A673 (cell line): ENCODE measurements around the gene EBLN1. TPM values are rescaled to one million over a fixed set of nuclear protein-coding genes. Genes with fewer than 3 reads are reported as not detected.

Source experiments
- Bru-seq: library from RNA; stranded (reverse); fragments of 400-500 nt; gene quantifications from one replicate; lab custom pipeline; 2021; lab: Mats Ljungman, UMichigan
- BruChase-seq, 2 experiments: library from RNA; stranded (reverse); fragments of 400-500 nt; gene quantifications; one replicate each; lab custom pipeline; 2021; lab: Mats Ljungman, UMichigan
- BruUV-seq: library from RNA; stranded (reverse); fragments of 400-500 nt; replicated peaks from 2 replicates; lab custom pipeline; 2021; lab: Mats Ljungman, UMichigan
- CTCF ChIA-PET: fragments of 300-600 bp; sonication (Branson Sonifier 250); formaldehyde crosslinking; loops from one replicate; lab custom pipeline; 2022; ENCODE audit warnings: antibody characterized with exemption; lab: Charles Lee
- POLR2A ChIA-PET: fragments of 300-600 bp; sonication (Branson Sonifier 250); formaldehyde crosslinking; loops from one replicate; lab custom pipeline; 2022; ENCODE audit warnings: antibody characterized with exemption; ENCODE audit not compliant: low non-redundant PET; lab: Charles Lee
- DNase-seq: peaks from one replicate; pipeline ENCODE4 v3.0.0-alpha.2; 2015; ENCODE audit warnings: low spot score
- H3K27ac ChIP-seq: fragments of 200-600 bp; sonication (generic); 2 replicates; pipeline ENCODE4 v1.5.1; 2016; ENCODE audit warnings: mixed run types, low read depth, mild to moderate bottlenecking, mixed read lengths, antibody characterized with exemption, low read length; ENCODE audit not compliant: poor library complexity, severe bottlenecking
- H3K27me3 ChIP-seq: fragments of 200-600 bp; sonication (generic); replicated peaks from 2 replicates; pipeline ENCODE4 v1.6.1; 2017; ENCODE audit warnings: mixed run types, low read depth, mild to moderate bottlenecking, mixed read lengths, antibody characterized with exemption, low read length; ENCODE audit not compliant: insufficient read depth, poor library complexity
- H3K36me3 ChIP-seq: fragments of 200-600 bp; sonication (generic); 2 replicates; pipeline ENCODE4 v1.6.1; 2016; ENCODE audit warnings: mixed run types, mild to moderate bottlenecking, mixed read lengths, antibody characterized with exemption, low read length; ENCODE audit not compliant: insufficient read depth, poor library complexity, severe bottlenecking
- H3K4me1 ChIP-seq: fragments of 200-600 bp; sonication (generic); 2 replicates; pipeline ENCODE4 v1.6.1; 2017; ENCODE audit warnings: mixed run types, mild to moderate bottlenecking, mixed read lengths, antibody characterized with exemption, low read length; ENCODE audit not compliant: insufficient read depth, poor library complexity, severe bottlenecking
- H3K4me3 ChIP-seq: fragments of 200-600 bp; sonication (generic); 2 replicates; pipeline ENCODE4 v1.5.1; 2016; ENCODE audit warnings: low read depth, mixed run types, mild to moderate bottlenecking, mixed read lengths, low read length; ENCODE audit not compliant: poor library complexity, severe bottlenecking
- H3K9me3 ChIP-seq: fragments of 200-600 bp; sonication (generic); 2 replicates; pipeline ENCODE4 v1.6.1; 2016; ENCODE audit warnings: mixed run types, low read depth, mild to moderate bottlenecking, mixed read lengths, antibody characterized with exemption, low read length; ENCODE audit not compliant: poor library complexity, severe bottlenecking
- EZH2 ChIP-seq: fragments of 200-600 bp; sonication (generic); IDR thresholded peaks from 2 replicates; pipeline ENCODE4 v1.6.1; 2017; ENCODE audit warnings: borderline replicate concordance, low read depth, mild to moderate bottlenecking, mixed read lengths, antibody characterized with exemption, low read length; ENCODE audit not compliant: poor library complexity, severe bottlenecking
- intact Hi-C: fragments of 100-400 bp; cut with micrococcal nuclease; formaldehyde crosslinking; loops from one replicate; pipeline ENCODE4 v1.10.0; 2022; ENCODE audit not compliant: unreplicated experiment
- long read RNA-seq: library from polyadenylated mRNA; stranded (forward); transcript quantifications from one replicate; pipeline ENCODE4 v2.0.0, GENCODE V29; 2022
- total RNA-seq: library from RNA; stranded (reverse); gene quantifications from 2 replicates; pipeline ENCODE4 v1.2.3, GENCODE V29; 2021
- TF ChIP-seq, protein P1 (sequence below): fragments of 300-800, 200-600 bp; sonication (generic); conservative IDR thresholded peaks from 2 replicates; pipeline ENCODE4 v1.5.1; 2017; ENCODE audit warnings: low read depth, mild to moderate bottlenecking, antibody characterized with exemption, low read length, moderate library complexity, mixed read lengths

The EBLN1 gene
- total RNA-seq, result not detected in 2 replicates
- not detected for Bru-seq, nascent RNA
- BruChase-seq, experiment 1, labeled RNA remaining after a 2-hour chase, result percentile 23 among the genes with signal in this experiment
- BruChase-seq, experiment 2, labeled RNA remaining after a 6-hour chase, result not detected
- long read RNA-seq, result 0 reads

DNA sequence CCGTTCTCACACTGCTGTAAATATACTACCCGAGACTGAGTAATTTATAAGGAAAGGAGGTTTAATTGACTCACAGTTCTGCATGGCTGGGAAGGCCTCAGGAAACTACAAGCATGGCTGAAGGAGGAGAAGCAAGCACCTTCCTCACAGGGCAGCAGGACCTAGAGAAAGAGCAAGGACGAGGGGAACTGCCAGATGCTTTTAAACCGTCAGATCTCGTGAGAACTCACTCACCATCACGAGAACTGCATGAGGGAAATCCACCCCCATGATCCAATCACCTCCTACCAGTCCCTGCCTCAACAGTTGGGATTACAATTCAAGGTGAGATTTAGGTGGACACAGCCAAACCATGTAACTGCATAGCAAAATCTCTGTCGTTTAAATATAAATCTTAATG lies at the start of gene EBLN1:
Gene EBLN1, minus strand, starts transcription at position 174 of the 400 bp plus-strand sequence. CDS start 8,032 bp downstream, outside the sequence.
- intact Hi-C loops, result no loop called here
- ChIA-PET POLR2A (no interaction called here), CTCF (no interaction called here)
- Histone ChIP-seq H3K36me3 (no peaks in the 10 kb centered on the region), H3K9me3 (no peaks in the 10 kb centered on the region), H3K4me3 (no peak within 1 kb of the TSS), H3K27me3 (no peaks in the 10 kb centered on the region), H3K4me1 (no peaks in the 10 kb centered on the region), H3K27ac (no peak within 1 kb of the TSS)
- BruUV-seq, result no TSS peak
- TF ChIP-seq, protein P1, sequence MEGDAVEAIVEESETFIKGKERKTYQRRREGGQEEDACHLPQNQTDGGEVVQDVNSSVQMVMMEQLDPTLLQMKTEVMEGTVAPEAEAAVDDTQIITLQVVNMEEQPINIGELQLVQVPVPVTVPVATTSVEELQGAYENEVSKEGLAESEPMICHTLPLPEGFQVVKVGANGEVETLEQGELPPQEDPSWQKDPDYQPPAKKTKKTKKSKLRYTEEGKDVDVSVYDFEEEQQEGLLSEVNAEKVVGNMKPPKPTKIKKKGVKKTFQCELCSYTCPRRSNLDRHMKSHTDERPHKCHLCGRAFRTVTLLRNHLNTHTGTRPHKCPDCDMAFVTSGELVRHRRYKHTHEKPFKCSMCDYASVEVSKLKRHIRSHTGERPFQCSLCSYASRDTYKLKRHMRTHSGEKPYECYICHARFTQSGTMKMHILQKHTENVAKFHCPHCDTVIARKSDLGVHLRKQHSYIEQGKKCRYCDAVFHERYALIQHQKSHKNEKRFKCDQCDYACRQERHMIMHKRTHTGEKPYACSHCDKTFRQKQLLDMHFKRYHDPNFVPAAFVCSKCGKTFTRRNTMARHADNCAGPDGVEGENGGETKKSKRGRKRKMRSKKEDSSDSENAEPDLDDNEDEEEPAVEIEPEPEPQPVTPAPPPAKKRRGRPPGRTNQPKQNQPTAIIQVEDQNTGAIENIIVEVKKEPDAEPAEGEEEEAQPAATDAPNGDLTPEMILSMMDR, result no peak
- no peak for DNase-seq

DNA sequence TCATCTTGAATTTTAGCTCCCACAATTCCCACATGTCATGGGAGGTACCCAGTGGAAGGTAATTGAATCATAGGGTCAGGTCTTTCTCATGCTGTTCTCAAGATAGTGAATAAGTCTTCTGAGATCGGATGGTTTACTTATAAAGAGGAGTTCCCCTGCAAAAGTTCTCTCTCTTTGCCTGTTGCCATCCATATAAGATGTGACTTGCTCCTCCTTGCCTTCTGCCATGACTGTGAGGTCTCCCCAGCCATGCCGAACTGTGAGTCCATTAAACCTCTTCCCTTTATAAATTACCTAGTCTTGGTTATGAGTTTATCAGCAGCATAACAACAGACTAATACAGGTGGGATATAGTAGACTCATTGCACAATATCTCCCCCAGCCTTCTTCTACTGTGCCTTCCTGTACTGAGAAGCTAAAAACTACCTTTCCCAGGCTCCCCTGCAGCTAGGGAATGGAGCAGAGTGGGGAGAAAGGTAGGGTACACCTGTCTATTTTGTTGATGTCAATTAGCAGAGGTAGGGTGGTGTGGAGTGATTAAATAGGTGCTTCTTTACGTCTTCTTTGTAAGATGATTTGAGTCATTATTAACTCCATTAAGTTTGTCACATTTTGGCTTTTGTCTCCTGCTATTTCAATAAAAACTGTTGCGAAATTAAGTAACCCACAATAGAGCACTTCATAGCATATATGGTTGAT lies 48.2 kb upstream of the EBLN1 start:
- POLR2A ChIA-PET, result no interaction called here
- TF ChIP-seq, protein P1, result no peak
- no peak for TF ChIP-seq EZH2
- Histone ChIP-seq H3K27me3 (no peaks in the 10 kb centered on the region), H3K4me1 (peaks cover 5% of the 10 kb centered on the region), H3K36me3 (no peaks in the 10 kb centered on the region), H3K4me3 (no peak overlapping the region), H3K9me3 (peaks cover 4% of the 10 kb centered on the region), H3K27ac (no peak overlapping the region)
- DNase-seq, result no peak
- intact Hi-C loops, result no loop called here
- CTCF ChIA-PET, result no interaction called here
- no TSS peak for BruUV-seq

DNA sequence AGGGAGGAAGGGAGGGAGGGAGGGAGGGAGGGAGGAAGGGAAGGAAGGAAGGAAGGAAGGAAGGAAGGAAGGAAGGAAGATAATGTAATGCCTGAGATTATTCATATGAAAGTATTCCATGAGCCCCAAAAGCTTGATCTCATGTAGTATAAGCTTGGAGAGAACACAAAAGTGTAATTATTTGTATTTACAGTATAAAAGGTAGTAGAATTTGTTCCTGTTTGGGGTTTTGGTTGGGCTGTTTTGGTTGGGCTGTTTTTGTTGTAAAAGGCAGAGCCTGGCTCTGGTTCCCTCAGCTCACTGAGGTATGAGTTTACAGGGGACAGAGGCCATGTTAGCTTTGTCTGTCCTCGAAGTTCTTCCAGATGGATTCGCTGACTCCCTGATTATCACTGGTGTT lies 45.3 kb upstream of the EBLN1 start:
- no TSS peak for BruUV-seq
- H3K9me3 ChIP-seq, result peaks cover 4% of the 10 kb centered on the region
- peaks cover 5% of the 10 kb centered on the region for H3K4me1 ChIP-seq
- ChIA-PET POLR2A (interaction anchor here (0.5 to 0.8 kb wide), 3 partner anchors 77 to 840 kb away, joined by 3 to 13 read pairs (median 3); no protein-coding TSS in a partner anchor), CTCF (no interaction called here)
- H3K27me3 ChIP-seq, result no peaks in the 10 kb centered on the region
- TF ChIP-seq, protein P1, result no peak
- TF ChIP-seq EZH2, result no peak
- H3K4me3 ChIP-seq, result no peak overlapping the region
- peak overlapping the region; percentile 73 for H3K27ac ChIP-seq
- no peaks in the 10 kb centered on the region for H3K36me3 ChIP-seq
- peak; percentile 75 for DNase-seq
- intact Hi-C loops, result no loop called here
